A673 (cell line): ENCODE measurements around the gene MAP4K4. TPM values are rescaled to one million over a fixed set of nuclear protein-coding genes. Genes with fewer than 3 reads are reported as not detected.
A peak's percentile ranks its signal among the peaks of the same experiment; 100 is the strongest.

Source experiments
- BruUV-seq: library from RNA; stranded (reverse); fragments of 400-500 nt; replicated peaks from 2 replicates; lab custom pipeline; 2021; lab: Mats Ljungman, UMichigan
- CTCF ChIA-PET: fragments of 300-600 bp; sonication (Branson Sonifier 250); formaldehyde crosslinking; loops from one replicate; lab custom pipeline; 2022; ENCODE audit warnings: antibody characterized with exemption; lab: Charles Lee
- POLR2A ChIA-PET: fragments of 300-600 bp; sonication (Branson Sonifier 250); formaldehyde crosslinking; loops from one replicate; lab custom pipeline; 2022; ENCODE audit warnings: antibody characterized with exemption; ENCODE audit not compliant: low non-redundant PET; lab: Charles Lee
- DNase-seq: peaks from one replicate; pipeline ENCODE4 v3.0.0-alpha.2; 2015; ENCODE audit warnings: low spot score
- H3K27ac ChIP-seq: fragments of 200-600 bp; sonication (generic); 2 replicates; pipeline ENCODE4 v1.5.1; 2016; ENCODE audit warnings: mixed run types, low read depth, mild to moderate bottlenecking, mixed read lengths, antibody characterized with exemption, low read length; ENCODE audit not compliant: poor library complexity, severe bottlenecking
- H3K27me3 ChIP-seq: fragments of 200-600 bp; sonication (generic); replicated peaks from 2 replicates; pipeline ENCODE4 v1.6.1; 2017; ENCODE audit warnings: mixed run types, low read depth, mild to moderate bottlenecking, mixed read lengths, antibody characterized with exemption, low read length; ENCODE audit not compliant: insufficient read depth, poor library complexity
- H3K36me3 ChIP-seq: fragments of 200-600 bp; sonication (generic); 2 replicates; pipeline ENCODE4 v1.6.1; 2016; ENCODE audit warnings: mixed run types, mild to moderate bottlenecking, mixed read lengths, antibody characterized with exemption, low read length; ENCODE audit not compliant: insufficient read depth, poor library complexity, severe bottlenecking
- H3K4me1 ChIP-seq: fragments of 200-600 bp; sonication (generic); 2 replicates; pipeline ENCODE4 v1.6.1; 2017; ENCODE audit warnings: mixed run types, mild to moderate bottlenecking, mixed read lengths, antibody characterized with exemption, low read length; ENCODE audit not compliant: insufficient read depth, poor library complexity, severe bottlenecking
- H3K4me3 ChIP-seq: fragments of 200-600 bp; sonication (generic); 2 replicates; pipeline ENCODE4 v1.5.1; 2016; ENCODE audit warnings: low read depth, mixed run types, mild to moderate bottlenecking, mixed read lengths, low read length; ENCODE audit not compliant: poor library complexity, severe bottlenecking
- H3K9me3 ChIP-seq: fragments of 200-600 bp; sonication (generic); 2 replicates; pipeline ENCODE4 v1.6.1; 2016; ENCODE audit warnings: mixed run types, low read depth, mild to moderate bottlenecking, mixed read lengths, antibody characterized with exemption, low read length; ENCODE audit not compliant: poor library complexity, severe bottlenecking
- CTCF ChIP-seq: fragments of 300-800, 200-600 bp; sonication (generic); conservative IDR thresholded peaks from 2 replicates; pipeline ENCODE4 v1.5.1; 2017; ENCODE audit warnings: low read depth, mild to moderate bottlenecking, antibody characterized with exemption, low read length, moderate library complexity, mixed read lengths
- EZH2 ChIP-seq: fragments of 200-600 bp; sonication (generic); IDR thresholded peaks from 2 replicates; pipeline ENCODE4 v1.6.1; 2017; ENCODE audit warnings: borderline replicate concordance, low read depth, mild to moderate bottlenecking, mixed read lengths, antibody characterized with exemption, low read length; ENCODE audit not compliant: poor library complexity, severe bottlenecking
- intact Hi-C: fragments of 100-400 bp; cut with micrococcal nuclease; formaldehyde crosslinking; loops from one replicate; pipeline ENCODE4 v1.10.0; 2022; ENCODE audit not compliant: unreplicated experiment
- total RNA-seq: library from RNA; stranded (reverse); gene quantifications from 2 replicates; pipeline ENCODE4 v1.2.3, GENCODE V29; 2021

MAP4K4 gene
- total RNA-seq, 1 experiment from 2014 or later, result 157 TPM

GRCh38 chr2:101717071-101717845 lies 19.8 kb downstream of the MAP4K4 start:
- Histone ChIP-seq H3K4me1 (peaks cover 29% of the 10 kb centered on the region), H3K4me3 (no peak overlapping the region), H3K27ac (no peak overlapping the region), H3K36me3 (peaks cover 3% of the 10 kb centered on the region), H3K27me3 (no peaks in the 10 kb centered on the region), H3K9me3 (no peaks in the 10 kb centered on the region)
- CTCF ChIA-PET, result no interaction called here
- TF ChIP-seq CTCF (no peak), EZH2 (no peak)
- intact Hi-C loops, result no loop called here
- no TSS peak for BruUV-seq
- no peak for DNase-seq
- POLR2A ChIA-PET, result interaction anchor here (0.6 kb wide), 1 partner anchor 320 kb away, joined by 4 read pairs; no protein-coding TSS in a partner anchor

GRCh38 chr2:101718479-101718878 lies 21.0 kb downstream of the MAP4K4 start:
- Histone ChIP-seq H3K27ac (no peak overlapping the region), H3K4me3 (no peak overlapping the region), H3K4me1 (peaks cover 29% of the 10 kb centered on the region), H3K9me3 (no peaks in the 10 kb centered on the region), H3K27me3 (no peaks in the 10 kb centered on the region), H3K36me3 (peaks cover 3% of the 10 kb centered on the region)
- ChIA-PET CTCF (no interaction called here), POLR2A (no interaction called here)
- intact Hi-C loops, result no loop called here
- no peak for TF ChIP-seq CTCF
- no peak for TF ChIP-seq EZH2
- no peak for DNase-seq
- no TSS peak for BruUV-seq

GRCh38 chr2:101718993-101719571 lies 21.6 kb downstream of the MAP4K4 start:
- peaks cover 27% of the 10 kb centered on the region for H3K4me1 ChIP-seq
- CTCF ChIA-PET, result no interaction called here
- H3K27me3 ChIP-seq, result no peaks in the 10 kb centered on the region
- POLR2A ChIA-PET, result no interaction called here
- no peak for DNase-seq
- no peaks in the 10 kb centered on the region for H3K9me3 ChIP-seq
- intact Hi-C loops, result no loop called here
- peaks cover 3% of the 10 kb centered on the region for H3K36me3 ChIP-seq
- TF ChIP-seq EZH2, result no peak
- no peak for TF ChIP-seq CTCF
- peak overlapping the region; percentile 7 for H3K27ac ChIP-seq
- no peak overlapping the region for H3K4me3 ChIP-seq
- no TSS peak for BruUV-seq
